GM23338 (cell line): ENCODE data around the gene CIPC. TPM values are rescaled to one million over a fixed set of nuclear protein-coding genes. Genes with fewer than 3 reads are reported as not detected.

Source experiments
- ATAC-seq: fragments of 200-7000 bp; cut with Tn5 transposase; 3 replicates; pipeline ENCODE4 v1.9.1; 2020
- DNase-seq: peaks from one replicate; pipeline ENCODE4 v3.0.0-alpha.2; 2015; ENCODE audit warnings: low spot score
- H2AFZ ChIP-seq: fragments of 200-600 bp; sonication (generic); 2 replicates; pipeline ENCODE4 v1.8.0; 2016; ENCODE audit warnings: antibody characterized with exemption, mild to moderate bottlenecking, moderate library complexity
- H3F3A ChIP-seq: fragments of 200-600 bp; sonication (generic); replicated peaks from 2 replicates; pipeline ENCODE4 v1.8.0; 2017; ENCODE audit warnings: antibody characterized with exemption, mixed run types, low read depth
- H3K27ac ChIP-seq: fragments of 200-600 bp; sonication (generic); 2 replicates; pipeline ENCODE4 v1.6.1; 2016; ENCODE audit warnings: low read depth
- H3K27me3 ChIP-seq: fragments of 200-600 bp; sonication (generic); 2 replicates; pipeline ENCODE4 v1.8.0; 2016; ENCODE audit warnings: mild to moderate bottlenecking, mixed run types, moderate library complexity; ENCODE audit not compliant: insufficient read depth
- H3K36me3 ChIP-seq: fragments of 200-600 bp; sonication (generic); 2 replicates; pipeline ENCODE4 v1.8.0; 2016; ENCODE audit warnings: mild to moderate bottlenecking; ENCODE audit not compliant: insufficient read depth
- H3K4me1 ChIP-seq: fragments of 200-600 bp; sonication (generic); 2 replicates; pipeline ENCODE4 v1.8.0; 2016; ENCODE audit warnings: mild to moderate bottlenecking, moderate library complexity; ENCODE audit not compliant: insufficient read depth
- H3K4me2 ChIP-seq: fragments of 200-600 bp; sonication (generic); 2 replicates; pipeline ENCODE4 v1.7.1; 2017; ENCODE audit warnings: mixed run types
- H3K4me3 ChIP-seq: fragments of 200-600 bp; sonication (generic); 2 replicates; pipeline ENCODE4 v1.6.1; 2016; ENCODE audit warnings: mixed run types
- H3K79me2 ChIP-seq: fragments of 200-600 bp; sonication (generic); replicated peaks from 2 replicates; pipeline ENCODE4 v1.8.0; 2017; ENCODE audit warnings: mild to moderate bottlenecking; ENCODE audit not compliant: insufficient read depth
- H3K9me2 ChIP-seq: fragments of 200-600 bp; sonication (generic); 2 replicates; pipeline ENCODE4 v1.8.0; 2017; ENCODE audit not compliant: insufficient read depth
- H4K20me1 ChIP-seq: fragments of 200-600 bp; sonication (generic); replicated peaks from 2 replicates; pipeline ENCODE4 v1.8.0; 2017; ENCODE audit warnings: mild to moderate bottlenecking; ENCODE audit not compliant: insufficient read depth
- H3K27ac Mint-ChIP-seq: 2 replicates; pipeline ENCODE4 v1.8.0; 2020; ENCODE audit warnings: inconsistent platforms, mild to moderate bottlenecking, moderate library complexity, mixed read lengths
- H3K27me3 Mint-ChIP-seq: 3 replicates; pipeline ENCODE4 v1.8.0; 2022; ENCODE audit warnings: low read depth, mild to moderate bottlenecking, moderate library complexity, mixed read lengths, inconsistent platforms; ENCODE audit not compliant: insufficient read depth, poor library complexity
- H3K36me3 Mint-ChIP-seq: 3 replicates; pipeline ENCODE4 v1.8.0; 2021; ENCODE audit warnings: low read depth, mild to moderate bottlenecking, inconsistent platforms, moderate library complexity, mixed read lengths
- H3K4me1 Mint-ChIP-seq: 3 replicates; pipeline ENCODE4 v1.8.0; 2020; ENCODE audit warnings: mild to moderate bottlenecking, inconsistent platforms, mixed read lengths
- H3K4me3 Mint-ChIP-seq: 3 replicates; pipeline ENCODE4 v1.8.0; 2021; ENCODE audit warnings: moderate library complexity, mild to moderate bottlenecking, inconsistent platforms, mixed read lengths
- H3K9me3 Mint-ChIP-seq: 3 replicates; pipeline ENCODE4 v1.8.0; 2020; ENCODE audit warnings: moderate library complexity, mild to moderate bottlenecking, inconsistent platforms, mixed read lengths
- CREB1 ChIP-seq: fragments of 250-450 bp; sonication (Bioruptor Pico); IDR thresholded peaks from 2 replicates; pipeline ENCODE4 v1.5.0; 2020; ENCODE audit warnings: low read depth, mild to moderate bottlenecking, moderate library complexity
- CTCF ChIP-seq, 2 experiments: fragments of 200-600 bp in 1 of 2; sonication (generic) in 1 of 2; conservative IDR thresholded peaks; 2 replicates each; pipeline versions ENCODE4 v1.5.1 to v1.6.1; 2016 to 2017; ENCODE audit warnings: antibody characterized with exemption in 2 of 2, low read depth in 2 of 2, mild to moderate bottlenecking in 2 of 2, moderate library complexity in 1 of 2
- ETS1 ChIP-seq: IDR thresholded peaks from 2 replicates; pipeline ENCODE4 v1.6.1; 2016; ENCODE audit warnings: antibody characterized with exemption
- NANOG ChIP-seq: IDR thresholded peaks from 2 replicates; pipeline ENCODE4 v1.6.1; 2016; ENCODE audit warnings: antibody characterized with exemption, borderline replicate concordance
- ZNF462 ChIP-seq: fragments of 250-450 bp; sonication (Bioruptor Pico); IDR thresholded peaks from 2 replicates; pipeline ENCODE4 v1.5.0; 2020; ENCODE audit warnings: mild to moderate bottlenecking, moderate library complexity
- polyA plus RNA-seq: library from polyadenylated mRNA; unstranded; fragments of >200 nt; fragmentation: Nextera tagmentation; extraction: Ambion mirVana; gene quantifications from 2 replicates; pipeline ENCODE4 v1.2.1, GENCODE V29; 2016
- total RNA-seq: library from RNA; depleted of rRNA; stranded (reverse); fragments of >200 nt; shearing (Covaris generic); gene quantifications from 2 replicates; pipeline ENCODE4 v1.2.3, GENCODE V29; 2014

CIPC gene
- total and polyA plus RNA-seq, 2 experiments from 2014 or later: 8.1 to 36.9 TPM

- TF ChIP-seq CTCF (conservative IDR thresholded peaks at IDR 0.05; ENCODE audit: low read depth in 2 of 2) (no peak), CREB1 (CRISPR knock-in tag) (no peak), ETS1 (no peak)
Measured at GRCh38 chr14:77139022-77139421, 41.0 kb downstream of the CIPC start (continued).

- no peaks in the 10 kb centered on the region; the same call in 2 of the 3 replicates for H3K9me3 Mint-ChIP-seq
- H3K9me2 ChIP-seq: no peaks in the 10 kb centered on the region
- H3K27ac ChIP-seq: no peak overlapping the region
- H3K4me3 ChIP-seq: peak overlapping the region; percentile 93
- H3K27ac Mint-ChIP-seq: no peak overlapping the region
- ATAC-seq (peak; percentile 62), DNase-seq (peak; percentile 95)
- peak overlapping the region; percentile 94 for H3K4me3 Mint-ChIP-seq
- H3K36me3 ChIP-seq: peaks cover 19% of the 10 kb centered on the region
- no peak for TF ChIP-seq NANOG
- TF ChIP-seq ZNF462 (CRISPR knock-in tag): no peak
- TF ChIP-seq CTCF (conservative IDR thresholded peaks at IDR 0.05; ENCODE audit: low read depth in 2 of 2): peak; percentile 75 to 84
- peak; percentile 50; the same call in 1 of the 2 replicates for TF ChIP-seq CREB1 (CRISPR knock-in tag)
- peaks cover 39% of the 10 kb centered on the region for H3K36me3 Mint-ChIP-seq
- H3F3A ChIP-seq: peaks cover 15% of the 10 kb centered on the region
- peak overlapping the region; percentile 91 for H3K4me2 ChIP-seq
- H3K4me1 Mint-ChIP-seq: peaks cover 41% of the 10 kb centered on the region
- peaks cover 40% of the 10 kb centered on the region for H3K4me1 ChIP-seq
- H3K27me3 ChIP-seq: no peaks in the 10 kb centered on the region
- peaks cover 34% of the 10 kb centered on the region for H4K20me1 ChIP-seq
- H3K79me2 ChIP-seq: peaks cover 44% of the 10 kb centered on the region
- peak overlapping the region; percentile 52 for H2AFZ ChIP-seq
- peaks cover 24% of the 10 kb centered on the region for H3K27me3 Mint-ChIP-seq
Measured at GRCh38 chr14:77139540-77140358, 41.7 kb downstream of the CIPC start.
